Epithelial cell of prostate (primary cell): ENCODE results near the gene SUN2.

ENCODE experiments used
- DNase-seq: peaks from one replicate; pipeline ENCODE4 v3.0.0-alpha.2; 2011; ENCODE audit warnings: low read depth, low spot score
- H3K27ac ChIP-seq: fragments of 450-650 bp; 2 replicates; pipeline ENCODE4 v1.5.1; 2017; ENCODE audit warnings: mild to moderate bottlenecking

Gene SUN2

GRCh38 chr22:38782402-38783094 is 26.8 kb upstream of the SUN2 start:
- DNase-seq: no peak
- no peak overlapping the region for H3K27ac ChIP-seq

- no peak for DNase-seq
- no peak overlapping the region for H3K27ac ChIP-seq
Observed at GRCh38 chr22:38781033-38781432, 25.2 kb upstream of the SUN2 start.

- no peak for DNase-seq
- H3K27ac ChIP-seq: no peak overlapping the region
Observed at GRCh38 chr22:38777087-38777671, 21.4 kb upstream of the SUN2 start.

- no peak overlapping the region for H3K27ac ChIP-seq
- DNase-seq: no peak
Observed at GRCh38 chr22:38776086-38776485, 20.3 kb upstream of the SUN2 start.

- DNase-seq: no peak
- H3K27ac ChIP-seq: no peak overlapping the region
Observed at GRCh38 chr22:38775656-38776055, 19.9 kb upstream of the SUN2 start.

GRCh38 chr22:38774496-38775166 is 18.8 kb upstream of the SUN2 start:
- H3K27ac ChIP-seq: no peak overlapping the region
- DNase-seq: no peak

GRCh38 chr22:38773363-38773946 is 17.7 kb upstream of the SUN2 start:
- no peak overlapping the region for H3K27ac ChIP-seq
- no peak for DNase-seq

GRCh38 chr22:38772623-38772873 is 16.8 kb upstream of the SUN2 start:
- no peak for DNase-seq
- H3K27ac ChIP-seq: no peak overlapping the region

- DNase-seq: no peak
- no peak overlapping the region for H3K27ac ChIP-seq
Observed at GRCh38 chr22:38770257-38770949, 14.6 kb upstream of the SUN2 start.

GRCh38 chr22:38768036-38768435 is 12.2 kb upstream of the SUN2 start:
- H3K27ac ChIP-seq: no peak overlapping the region
- no peak for DNase-seq

GRCh38 chr22:38767313-38767712 is 11.5 kb upstream of the SUN2 start:
- no peak for DNase-seq
- no peak overlapping the region for H3K27ac ChIP-seq

- H3K27ac ChIP-seq: no peak overlapping the region
- peak; percentile 37 for DNase-seq
Observed at GRCh38 chr22:38766076-38766777, 10.4 kb upstream of the SUN2 start.

- H3K27ac ChIP-seq: no peak overlapping the region
- no peak for DNase-seq
Observed at GRCh38 chr22:38762551-38762983, 6.8 kb upstream of the SUN2 start.

- H3K27ac ChIP-seq: no peak overlapping the region
- no peak for DNase-seq
Observed at GRCh38 chr22:38761202-38762162, 5.7 kb upstream of the SUN2 start.

GRCh38 chr22:38760477-38761201 is 4.8 kb upstream of the SUN2 start:
- no peak for DNase-seq
- no peak overlapping the region for H3K27ac ChIP-seq

- no peak overlapping the region for H3K27ac ChIP-seq
- no peak for DNase-seq
Observed at GRCh38 chr22:38759005-38759404, 3.2 kb upstream of the SUN2 start.

- no peak overlapping the region for H3K27ac ChIP-seq
- no peak for DNase-seq
Observed at GRCh38 chr22:38758276-38758945, 2.6 kb upstream of the SUN2 start.

GRCh38 chr22:38757464-38757757 is 1.6 kb upstream of the SUN2 start:
- no peak overlapping the region for H3K27ac ChIP-seq
- no peak for DNase-seq
